ENCODE results near the gene ZNF524. TPM values are rescaled to one million over a fixed set of nuclear protein-coding genes. Genes with fewer than 3 reads are reported as not detected.

The ZNF524 gene
- total and polyA plus RNA-seq, 10 of the 15 experiments (the other 5 are each of a cell fraction or from before 2014, with no cell fraction given), result 0.47 to 18.6 (median 12.4) TPM; not detected in 1

- no peak for TF ChIP-seq BCLAF1 (IDR thresholded peaks at IDR 0.05)
- TF ChIP-seq ZBTB4 (CRISPR knock-in tag; IDR thresholded peaks at IDR 0.05), result no peak
- no peak for TF ChIP-seq RFX5 (IDR thresholded peaks at IDR 0.05; ENCODE audit: low read depth, low read length)
- TF ChIP-seq RBBP5 (conservative IDR thresholded peaks at IDR 0.05), result 0 out of 2 replicates have a peak, but pooled peaks have one; percentile 34
- TF ChIP-seq RELA (IDR thresholded peaks at IDR 0.05; ENCODE audit: borderline replicate concordance, partially characterized antibody), result peak; percentile 40
- TF ChIP-seq ZZZ3 (IDR thresholded peaks at IDR 0.05; ENCODE audit: control insufficient read depth, insufficient read length, low read depth), result no peak
- peak; percentile 77; the same call in 1 of the 2 replicates for TF ChIP-seq MLLT1 (IDR thresholded peaks at IDR 0.05)
- no peak; the same call in 1 of the 2 replicates for TF ChIP-seq MYB (IDR thresholded peaks at IDR 0.05; ENCODE audit: borderline replicate concordance, low read depth, low read length)
- TF ChIP-seq CEBPB (IDR thresholded peaks at IDR 0.05; ENCODE audit: borderline replicate concordance in 1 of 2, low read depth in 2 of 2, low read length in 2 of 2), result no peak
- TF ChIP-seq HDGF (IDR thresholded peaks at IDR 0.05), result no peak
- peak; percentile 46; the same call in 1 of the 2 replicates for TF ChIP-seq CHD2 (IDR thresholded peaks at IDR 0.05; ENCODE audit: borderline replicate concordance, low read depth, low read length)
- TF ChIP-seq CREB1 (IDR thresholded peaks at IDR 0.05; ENCODE audit: low read depth), result peak; percentile 45; the same call in 1 of the 2 replicates
- TF ChIP-seq RAD51 (IDR thresholded peaks at IDR 0.05), result no peak
- no peak for TF ChIP-seq ZNF384 (IDR thresholded peaks at IDR 0.05; ENCODE audit: borderline replicate concordance, low read depth, low read length)
- TF ChIP-seq SREBF1 (IDR thresholded peaks at IDR 0.05; ENCODE audit: low read length), result no peak
- TF ChIP-seq ZNF207 (IDR thresholded peaks at IDR 0.05; ENCODE audit: borderline replicate concordance), result peak; percentile 90
- TF ChIP-seq ZBTB11 (CRISPR knock-in tag; IDR thresholded peaks at IDR 0.05), result no peak
- TF ChIP-seq NR2C1 (IDR thresholded peaks at IDR 0.05), result peak; percentile 84
- peak; percentile 25; the same call in 1 of the 2 replicates for TF ChIP-seq POLR2AphosphoS5 (IDR thresholded peaks at IDR 0.05; ENCODE audit: low read length)
Measured at GRCh38 chr19:55599842-55600661, at the start of gene ZNF524 (continued).

Data from GM12878 (cell line).